Neural crest cell (in vitro differentiated cells): ENCODE data around the gene UQCRHL. TPM values are rescaled to one million over a fixed set of nuclear protein-coding genes. Genes with fewer than 3 reads are reported as not detected.

ENCODE experiments used
- DNase-seq: peaks from one replicate; pipeline ENCODE4 v3.0.0; 2021; ENCODE audit warnings: low read depth, mixed read lengths, low spot score
- H3K27ac Mint-ChIP-seq: one replicate; pipeline ENCODE4 v1.8.0; 2021; ENCODE audit warnings: mild to moderate bottlenecking, mixed read lengths; ENCODE audit not compliant: unreplicated experiment
- H3K27me3 Mint-ChIP-seq: 2 replicates; pipeline ENCODE4 v1.8.0; 2021; ENCODE audit warnings: low read depth, mild to moderate bottlenecking, mixed read lengths
- H3K36me3 Mint-ChIP-seq: 2 replicates; pipeline ENCODE4 v1.8.0; 2021; ENCODE audit warnings: low read depth, mild to moderate bottlenecking, mixed read lengths
- H3K4me1 Mint-ChIP-seq: 2 replicates; pipeline ENCODE4 v1.8.0; 2021; ENCODE audit warnings: mixed read lengths
- H3K4me3 Mint-ChIP-seq: one replicate; pipeline ENCODE4 v1.8.0; 2021; ENCODE audit warnings: mild to moderate bottlenecking, mixed read lengths
- H3K9me3 Mint-ChIP-seq: 2 replicates; pipeline ENCODE4 v1.8.0; 2021; ENCODE audit warnings: mixed read lengths
- CTCF ChIP-seq: fragments of 200-600 bp; sonication (generic); conservative IDR thresholded peaks from 2 replicates; pipeline ENCODE4 v1.5.0; 2021; ENCODE audit warnings: antibody characterized with exemption, mild to moderate bottlenecking
- total RNA-seq: library from RNA; stranded (reverse); gene quantifications from 2 replicates; pipeline ENCODE4 v1.2.1, GENCODE V29; 2021

The UQCRHL gene
- total RNA-seq, 1 donor from 2014 or later, result 2.7 TPM

- no peak for DNase-seq
- no peak for TF ChIP-seq CTCF
- no peaks in the 10 kb centered on the region for H3K36me3 Mint-ChIP-seq
- H3K9me3 Mint-ChIP-seq, result no peaks in the 10 kb centered on the region
- H3K4me3 Mint-ChIP-seq, result peak overlapping the region; percentile 97
- H3K27ac Mint-ChIP-seq, result peak overlapping the region; percentile 89
- H3K27me3 Mint-ChIP-seq, result no peaks in the 10 kb centered on the region
- peaks cover 36% of the 10 kb centered on the region for H3K4me1 Mint-ChIP-seq
Measured at GRCh38 chr1:15850471-15851001, 43.1 kb upstream of the UQCRHL start.

- Mint-ChIP-seq H3K36me3 (no peaks in the 10 kb centered on the region), H3K27me3 (no peaks in the 10 kb centered on the region), H3K4me1 (peaks cover 43% of the 10 kb centered on the region), H3K27ac (peak overlapping the region; percentile 98), H3K4me3 (peak overlapping the region; percentile 97), H3K9me3 (no peaks in the 10 kb centered on the region)
- DNase-seq, result peak; percentile 68
- TF ChIP-seq CTCF, result no peak
Measured at GRCh38 chr1:15849775-15850324, 42.4 kb upstream of the UQCRHL start.

- peak; percentile 78 for DNase-seq
- Mint-ChIP-seq H3K27ac (peak overlapping the region; percentile 98), H3K27me3 (no peaks in the 10 kb centered on the region), H3K4me3 (peak overlapping the region; percentile 97), H3K9me3 (no peaks in the 10 kb centered on the region), H3K36me3 (no peaks in the 10 kb centered on the region), H3K4me1 (peaks cover 45% of the 10 kb centered on the region)
- no peak for TF ChIP-seq CTCF
Measured at GRCh38 chr1:15848929-15849774, 41.7 kb upstream of the UQCRHL start.

- peaks cover 52% of the 10 kb centered on the region for H3K4me1 Mint-ChIP-seq
- no peak for DNase-seq
- TF ChIP-seq CTCF, result no peak
- H3K36me3 Mint-ChIP-seq, result no peaks in the 10 kb centered on the region
- H3K27me3 Mint-ChIP-seq, result no peaks in the 10 kb centered on the region
- H3K9me3 Mint-ChIP-seq, result no peaks in the 10 kb centered on the region
- peak overlapping the region; percentile 97 for H3K4me3 Mint-ChIP-seq
- peak overlapping the region; percentile 98 for H3K27ac Mint-ChIP-seq
Measured at GRCh38 chr1:15848143-15848928, 40.9 kb upstream of the UQCRHL start.

GRCh38 chr1:15847893-15848142, 40.4 kb upstream of the UQCRHL start:
- Mint-ChIP-seq H3K27ac (peak overlapping the region; percentile 86), H3K9me3 (no peaks in the 10 kb centered on the region), H3K27me3 (no peaks in the 10 kb centered on the region), H3K36me3 (no peaks in the 10 kb centered on the region), H3K4me3 (peak overlapping the region; percentile 95), H3K4me1 (peaks cover 52% of the 10 kb centered on the region)
- no peak for TF ChIP-seq CTCF
- DNase-seq, result no peak
